ENCODE results near the gene C2orf68. TPM values are rescaled to one million over a fixed set of nuclear protein-coding genes. Genes with fewer than 3 reads are reported as not detected.
A peak's percentile ranks its signal among the peaks of the same experiment; 100 is the strongest.

Gene C2orf68
- total RNA-seq, 2 experiments from 2014 or later = 31.0 to 31.2 TPM

GRCh38 chr2:85602476-85603234, 9.2 kb downstream of the C2orf68 start, which contains the start of gene TMEM150A:
Gene TMEM150A, minus strand, starts transcription at chr2:85602698. Its CDS starts 750 bp downstream, at chr2:85601948.
- peaks cover 31% of the 10 kb centered on the region for H3K36me3 Mint-ChIP-seq (ENCODE audit: low read depth)
- no peaks in the 10 kb centered on the region for H3K27me3 Mint-ChIP-seq
- Histone ChIP-seq H3K36me3 (ENCODE audit: insufficient read depth, low read length) (peaks cover 36% of the 10 kb centered on the region), H3K27ac (ENCODE audit: low read depth in 1 of 2, low read length in 2 of 2) (peak within 1 kb of the TSS; percentile 40 to 44), H3K27me3 (ENCODE audit: control insufficient read depth in 1 of 2, insufficient read depth in 2 of 2, low read length in 2 of 2) (no peaks in the 10 kb centered on the region), H3K4me3 (ENCODE audit: low read length) (peak within 1 kb of the TSS; percentile 97), H3K9me3 (ENCODE audit: control insufficient read depth in 1 of 2, insufficient read depth in 1 of 2, low read length in 2 of 2) (no peaks in the 10 kb centered on the region), H3K4me1 (ENCODE audit: insufficient read depth, low read length) (peaks cover 39% of the 10 kb centered on the region)
- H3K9me3 Mint-ChIP-seq = no peaks in the 10 kb centered on the region
- ChIA-PET POLR2A (interaction anchor here (0.7 to 2.9 kb wide), 9 partner anchors 9 to 695 kb away, joined by 3 to 23 read pairs (median 5); partner anchors contain the start of genes C2orf68, MAT2A and VAMP8), CTCF (interaction anchor here (0.9 to 1.4 kb wide), 3 partner anchors 9 to 51 kb away, joined by 3 to 4 read pairs (median 3); partner anchors contain the start of gene C2orf68)
- peak within 1 kb of the TSS; percentile 76 for H3K27ac Mint-ChIP-seq
- intact Hi-C loops (cut with DNase I, micrococcal nuclease) = loop anchor here (2.0 to 5.0 kb wide), 3 partner anchors 14 to 180 kb away; partner anchors contain the start of genes GGCX (in 1 of the 2) and USP39 (in 1 of the 2)
- TF ChIP-seq CTCF (IDR thresholded peaks at IDR 0.05) = peak; percentile 31
- H3K4me3 Mint-ChIP-seq = peak within 1 kb of the TSS; percentile 94
- DNase-seq (peak; percentile 67 to 93 (median 85)), ATAC-seq (ENCODE audit: poor library complexity) (peak; percentile 90)
- H3K4me1 Mint-ChIP-seq (ENCODE audit: low read depth) = peaks cover 30% of the 10 kb centered on the region

GRCh38 chr2:85601771-85602475, 9.9 kb downstream of the C2orf68 start:
- Histone ChIP-seq H3K36me3 (ENCODE audit: insufficient read depth, low read length) (peaks cover 36% of the 10 kb centered on the region), H3K27me3 (ENCODE audit: control insufficient read depth in 1 of 2, insufficient read depth in 2 of 2, low read length in 2 of 2) (no peaks in the 10 kb centered on the region), H3K9me3 (ENCODE audit: control insufficient read depth in 1 of 2, insufficient read depth in 1 of 2, low read length in 2 of 2) (no peaks in the 10 kb centered on the region), H3K4me1 (ENCODE audit: insufficient read depth, low read length) (peaks cover 47% of the 10 kb centered on the region), H3K27ac (ENCODE audit: low read depth in 1 of 2, low read length in 2 of 2) (peak overlapping the region; percentile 13 to 17), H3K4me3 (ENCODE audit: low read length) (peak overlapping the region; percentile 97)
- Mint-ChIP-seq H3K27me3 (no peaks in the 10 kb centered on the region), H3K36me3 (ENCODE audit: low read depth) (peaks cover 34% of the 10 kb centered on the region), H3K4me1 (ENCODE audit: low read depth) (peaks cover 35% of the 10 kb centered on the region), H3K4me3 (peak overlapping the region; percentile 88), H3K27ac (peak overlapping the region; percentile 62), H3K9me3 (no peaks in the 10 kb centered on the region)
- peak; percentile 3 for ATAC-seq (ENCODE audit: poor library complexity)
- intact Hi-C loops (cut with DNase I, micrococcal nuclease) = loop anchor here (2.0 to 5.0 kb wide), 3 partner anchors 15 to 180 kb away; partner anchors contain the start of genes GGCX (in 1 of the 2) and USP39 (in 1 of the 2)
- peak in 1 of 14 experiments; percentile 39 for DNase-seq
- ChIA-PET POLR2A (interaction anchor here (0.7 to 2.9 kb wide), 8 partner anchors 10 to 695 kb away, joined by 3 to 23 read pairs (median 4); partner anchors contain the start of genes C2orf68, MAT2A and VAMP8), CTCF (interaction anchor here (1.4 kb wide), 1 partner anchor 50 kb away, joined by 4 read pairs; no protein-coding TSS in a partner anchor)
- TF ChIP-seq CTCF (IDR thresholded peaks at IDR 0.05) = no peak

Measured in CD4-positive, alpha-beta T cell (primary cell).